BJ (cell line): Measurements from ENCODE around the gene ENO4. TPM values are rescaled to one million over a fixed set of nuclear protein-coding genes. Genes with fewer than 3 reads are reported as not detected.

ENCODE experiments used
- CTCF ChIA-PET: fragments of 350-600 bp; formaldehyde crosslinking; extraction: SDS; loops from one replicate; lab custom pipeline; 2021; ENCODE audit warnings: antibody characterized with exemption, inconsistent platforms; lab: Yijun Ruan, JAX
- POLR2A ChIA-PET: fragments of 300-600 bp; sonication (Branson Sonifier 250); formaldehyde crosslinking; extraction: SDS; loops from one replicate; lab custom pipeline; 2021; ENCODE audit warnings: antibody characterized with exemption; lab: Charles Lee
- DNase-seq: peaks from one replicate; pipeline ENCODE4 v3.0.0-alpha.2; 2011; ENCODE audit warnings: low read depth
- H3K27me3 ChIP-seq: 2 replicates; pipeline ENCODE4 v1.6.0; 2011; ENCODE audit warnings: low read length; ENCODE audit not compliant: control insufficient read depth, insufficient read depth
- H3K36me3 ChIP-seq: 2 replicates; pipeline ENCODE4 v1.5.1; 2011; ENCODE audit warnings: low read length; ENCODE audit not compliant: control insufficient read depth, insufficient read depth
- H3K4me3 ChIP-seq: 2 replicates; pipeline ENCODE4 v1.5.1; 2011; ENCODE audit warnings: low read depth, mild to moderate bottlenecking, control low read depth, low read length
- polyA minus RNA-seq: library from RNA; depleted of rRNA, polyadenylated mRNA; stranded (reverse); fragments of >200 nt; gene quantifications from 2 replicates; pipeline ENCODE4 v1.2.3, GENCODE V29; 2011; rRNA and poly(A)+ RNA removed
- polyA plus RNA-seq: library from polyadenylated mRNA; depleted of rRNA; stranded (reverse); fragments of >200 nt; gene quantifications from 2 replicates; pipeline ENCODE4 v1.2.3, GENCODE V29; 2011; rRNA removed
- TF ChIP-seq, protein P1 (sequence below): IDR thresholded peaks from 2 replicates; pipeline ENCODE4 v1.5.1; 2011; ENCODE audit warnings: low read depth, mild to moderate bottlenecking, control low read depth, inconsistent platforms, low read length, moderate library complexity; ENCODE audit not compliant: insufficient read depth

The ENO4 gene, protein sequence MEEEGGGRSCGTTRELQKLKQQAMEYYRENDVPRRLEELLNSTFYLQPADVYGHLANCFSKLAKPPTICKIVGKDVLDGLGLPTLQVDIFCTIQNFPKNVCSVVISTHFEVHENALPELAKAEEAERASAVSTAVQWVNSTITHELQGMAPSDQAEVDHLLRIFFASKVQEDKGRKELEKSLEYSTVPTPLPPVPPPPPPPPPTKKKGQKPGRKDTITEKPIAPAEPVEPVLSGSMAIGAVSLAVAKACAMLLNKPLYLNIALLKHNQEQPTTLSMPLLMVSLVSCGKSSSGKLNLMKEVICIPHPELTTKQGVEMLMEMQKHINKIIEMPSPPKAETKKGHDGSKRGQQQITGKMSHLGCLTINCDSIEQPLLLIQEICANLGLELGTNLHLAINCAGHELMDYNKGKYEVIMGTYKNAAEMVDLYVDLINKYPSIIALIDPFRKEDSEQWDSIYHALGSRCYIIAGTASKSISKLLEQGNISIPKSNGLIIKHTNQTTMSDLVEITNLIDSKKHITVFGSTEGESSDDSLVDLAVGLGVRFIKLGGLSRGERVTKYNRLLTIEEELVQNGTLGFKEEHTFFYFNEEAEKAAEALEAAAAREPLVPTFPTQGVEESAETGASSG
- 0.28 and 0.29 TPM in 2 replicates for polyA plus RNA-seq
- 0.36 and 0.38 TPM in 2 replicates for polyA minus RNA-seq

DNA sequence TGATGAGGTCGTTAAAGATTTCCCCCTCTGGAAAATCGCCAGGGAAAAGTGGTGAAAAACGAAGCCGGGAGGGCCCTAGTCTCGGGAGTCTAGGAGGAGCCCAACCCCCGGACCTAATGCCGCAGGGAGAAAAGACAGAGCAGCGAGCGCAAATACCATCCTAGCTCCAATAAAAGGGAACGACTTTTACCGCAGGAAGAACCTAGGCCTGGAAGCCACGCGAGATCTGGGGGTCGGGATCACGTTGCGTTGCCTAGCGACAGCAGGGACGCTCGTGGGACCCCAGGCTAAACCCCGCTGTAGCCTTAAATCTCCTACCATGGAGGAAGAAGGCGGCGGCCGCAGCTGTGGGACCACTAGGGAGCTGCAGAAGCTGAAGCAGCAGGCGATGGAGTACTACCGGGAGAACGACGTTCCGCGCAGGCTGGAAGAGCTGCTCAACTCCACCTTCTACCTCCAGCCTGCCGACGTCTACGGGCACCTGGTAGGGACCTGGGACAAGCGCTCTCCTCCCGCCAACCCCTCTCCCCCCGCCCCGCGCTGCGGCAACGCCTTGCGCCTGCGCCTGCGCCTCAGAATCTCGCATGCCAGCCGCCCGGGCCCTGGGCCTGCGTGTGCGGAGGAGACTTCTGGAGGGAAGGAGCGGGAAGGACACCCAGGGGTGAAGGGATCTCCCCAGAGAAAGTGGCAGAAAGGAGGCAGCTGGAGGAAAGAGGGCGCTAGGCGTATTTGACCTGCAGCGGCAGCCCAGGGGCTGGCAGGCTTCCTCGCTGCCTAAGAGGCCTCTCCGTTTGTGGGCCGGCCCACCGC, at the start of gene ENO4:
TSS of gene ENO4 (plus strand) at position 252 of the 810 bp plus-strand sequence. CDS start at position 320, 68 bp downstream.
- peaks cover 1% of the 10 kb centered on the region; the same call in 1 of the 2 replicates for H3K27me3 ChIP-seq
- H3K4me3 ChIP-seq, result peak within 1 kb of the TSS; percentile 87
- TF ChIP-seq, protein P1, sequence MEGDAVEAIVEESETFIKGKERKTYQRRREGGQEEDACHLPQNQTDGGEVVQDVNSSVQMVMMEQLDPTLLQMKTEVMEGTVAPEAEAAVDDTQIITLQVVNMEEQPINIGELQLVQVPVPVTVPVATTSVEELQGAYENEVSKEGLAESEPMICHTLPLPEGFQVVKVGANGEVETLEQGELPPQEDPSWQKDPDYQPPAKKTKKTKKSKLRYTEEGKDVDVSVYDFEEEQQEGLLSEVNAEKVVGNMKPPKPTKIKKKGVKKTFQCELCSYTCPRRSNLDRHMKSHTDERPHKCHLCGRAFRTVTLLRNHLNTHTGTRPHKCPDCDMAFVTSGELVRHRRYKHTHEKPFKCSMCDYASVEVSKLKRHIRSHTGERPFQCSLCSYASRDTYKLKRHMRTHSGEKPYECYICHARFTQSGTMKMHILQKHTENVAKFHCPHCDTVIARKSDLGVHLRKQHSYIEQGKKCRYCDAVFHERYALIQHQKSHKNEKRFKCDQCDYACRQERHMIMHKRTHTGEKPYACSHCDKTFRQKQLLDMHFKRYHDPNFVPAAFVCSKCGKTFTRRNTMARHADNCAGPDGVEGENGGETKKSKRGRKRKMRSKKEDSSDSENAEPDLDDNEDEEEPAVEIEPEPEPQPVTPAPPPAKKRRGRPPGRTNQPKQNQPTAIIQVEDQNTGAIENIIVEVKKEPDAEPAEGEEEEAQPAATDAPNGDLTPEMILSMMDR, result no peak
- CTCF ChIA-PET, result interaction anchor here (1.2 to 1.6 kb wide), 5 partner anchors 11 to 325 kb away, joined by 3 to 5 read pairs (median 4); no protein-coding TSS in a partner anchor
- POLR2A ChIA-PET, result interaction anchor here (0.6 kb wide), 1 partner anchor 530 kb away, joined by 3 read pairs; no protein-coding TSS in a partner anchor
- no peaks in the 10 kb centered on the region for H3K36me3 ChIP-seq
- DNase-seq, result peak; percentile 38

DNA sequence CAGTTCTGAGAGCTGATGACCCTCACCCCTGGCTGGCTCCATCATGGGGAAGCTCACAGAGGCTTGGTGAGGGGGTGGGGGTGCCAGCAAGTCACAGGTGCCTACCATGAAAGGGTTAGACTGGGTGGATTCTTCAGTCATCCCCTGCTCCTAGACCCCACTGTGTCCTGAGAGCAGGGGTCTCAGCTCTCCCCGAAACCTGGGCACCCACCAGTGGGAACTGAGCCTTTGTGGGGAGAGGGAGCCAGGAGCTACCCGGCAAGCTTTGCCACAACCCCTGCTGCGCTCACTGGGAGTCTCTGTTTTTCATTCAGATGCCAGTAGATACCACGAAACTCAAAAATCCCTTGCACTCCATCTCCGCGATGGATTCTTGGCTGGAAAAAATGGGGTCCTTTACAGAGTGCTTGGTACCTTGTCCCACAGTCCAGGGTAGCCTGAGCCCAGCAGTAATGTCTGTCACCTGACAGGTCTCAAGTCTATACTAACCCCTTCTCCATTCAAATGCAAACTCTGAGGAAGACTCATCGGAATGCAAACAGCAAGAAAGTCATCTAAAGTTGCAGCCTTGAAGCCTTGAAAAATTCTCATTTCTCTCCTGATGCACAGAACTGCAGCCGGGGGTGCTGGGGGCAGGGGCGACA, 48.9 kb upstream of the ENO4 start:
- CTCF ChIA-PET, result interaction anchor here (1.1 to 28.3 kb wide), 4 partner anchors 10 to 374 kb away, joined by 3 to 736 read pairs (median 6); no protein-coding TSS in a partner anchor
- Histone ChIP-seq H3K27me3 (no peaks in the 10 kb centered on the region; the same call in 1 of the 2 replicates), H3K36me3 (no peaks in the 10 kb centered on the region), H3K4me3 (no peak overlapping the region)
- POLR2A ChIA-PET, result no interaction called here
- TF ChIP-seq, protein P1, result no peak
- DNase-seq, result no peak

DNA sequence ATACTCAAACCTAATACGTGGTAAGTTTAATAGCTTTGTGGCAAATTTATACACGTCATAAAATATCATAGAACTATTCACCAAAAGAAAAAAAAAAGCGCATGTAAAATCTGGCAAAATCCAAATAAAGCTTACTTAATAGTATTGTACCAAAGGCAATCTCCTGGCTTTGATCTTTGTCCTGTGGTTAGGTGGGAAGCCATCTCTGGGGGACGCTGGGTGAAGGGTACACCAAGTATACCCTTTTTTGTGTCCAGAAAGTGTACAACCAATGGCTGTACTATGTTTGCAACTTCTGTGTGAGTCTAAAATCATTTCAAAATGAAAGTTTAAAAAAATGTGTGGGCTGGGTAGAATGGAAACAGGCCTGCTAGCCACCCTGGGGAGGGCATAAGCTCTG, 47.6 kb upstream of the ENO4 start:
- DNase-seq, result no peak
- POLR2A ChIA-PET, result no interaction called here
- TF ChIP-seq, protein P1, result no peak
- CTCF ChIA-PET, result interaction anchor here (1.3 to 28.3 kb wide), 4 partner anchors 9 to 373 kb away, joined by 4 to 736 read pairs (median 6); no protein-coding TSS in a partner anchor
- Histone ChIP-seq H3K36me3 (no peaks in the 10 kb centered on the region), H3K4me3 (no peak overlapping the region), H3K27me3 (no peaks in the 10 kb centered on the region; the same call in 1 of the 2 replicates)

DNA sequence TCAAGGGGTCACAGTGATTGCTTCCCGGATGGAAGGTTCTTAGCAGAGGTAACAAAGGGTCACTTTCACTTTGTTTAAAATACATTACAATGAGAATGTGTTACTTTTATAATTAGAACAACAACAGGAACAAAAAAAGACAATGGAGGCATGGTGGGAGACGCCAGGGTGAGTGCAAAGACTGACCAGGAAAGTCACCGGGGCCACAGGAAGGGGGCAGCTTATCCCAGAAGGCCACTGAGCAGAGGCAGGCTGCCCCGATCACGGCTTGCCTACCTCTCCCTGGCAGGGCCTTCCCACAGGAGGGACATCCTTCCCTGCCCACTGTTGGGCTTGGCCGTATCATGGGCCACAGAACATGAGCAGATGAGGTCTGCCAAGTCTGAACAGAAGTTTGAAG, 46.8 kb upstream of the ENO4 start:
- Histone ChIP-seq H3K27me3 (no peaks in the 10 kb centered on the region; the same call in 1 of the 2 replicates), H3K36me3 (no peaks in the 10 kb centered on the region), H3K4me3 (no peak overlapping the region)
- TF ChIP-seq, protein P1, result no peak
- DNase-seq, result no peak
- POLR2A ChIA-PET, result no interaction called here
- CTCF ChIA-PET, result interaction anchor here (2.6 to 28.3 kb wide), 2 partner anchors 14 to 372 kb away, joined by 13 to 736 read pairs; no protein-coding TSS in a partner anchor
